SU-DHL-6 (cell line): ENCODE measurements around the gene ZNF792.

Source experiments
- H2AFZ ChIP-seq: fragments of 200-600 bp; sonication (generic); 2 replicates; pipeline ENCODE4 v1.6.1; 2014; ENCODE audit warnings: low read depth, mild to moderate bottlenecking, moderate library complexity, mixed read lengths, antibody characterized with exemption, low read length; ENCODE audit not compliant: severe bottlenecking
- H3F3A ChIP-seq: fragments of 200-600 bp; shearing (Covaris generic); 2 replicates; pipeline ENCODE4 v1.6.0; 2016; ENCODE audit warnings: antibody characterized with exemption, mild to moderate bottlenecking; ENCODE audit not compliant: insufficient read depth
- H3K27ac ChIP-seq: fragments of 200-600 bp; sonication (generic); 2 replicates; pipeline ENCODE4 v1.5.1; 2016; ENCODE audit warnings: low read depth, mild to moderate bottlenecking, low read length, moderate library complexity, mixed read lengths
- H3K27me3 ChIP-seq: fragments of 200-600 bp; sonication (generic), shearing (Covaris generic); 2 replicates; pipeline ENCODE4 v1.6.0; 2014; ENCODE audit warnings: mild to moderate bottlenecking, low read length
- H3K36me3 ChIP-seq: fragments of 200-600 bp; sonication (generic); 2 replicates; pipeline ENCODE4 v1.6.1; 2014; ENCODE audit warnings: mild to moderate bottlenecking, low read length, mixed read lengths
- H3K4me2 ChIP-seq: fragments of 300-600, 200-600 bp; shearing (Covaris generic), sonication (generic); 2 replicates; pipeline ENCODE4 v1.6.0; 2014; ENCODE audit warnings: low read length, low read depth, mild to moderate bottlenecking; ENCODE audit not compliant: poor library complexity, severe bottlenecking
- H3K4me3 ChIP-seq: fragments of 200-600 bp; sonication (generic); 2 replicates; pipeline ENCODE4 v1.5.1; 2014; ENCODE audit warnings: antibody characterized with exemption, low read length, mild to moderate bottlenecking, mixed read lengths; ENCODE audit not compliant: insufficient read depth, poor library complexity, severe bottlenecking
- H3K79me2 ChIP-seq: fragments of 200-600 bp; sonication (generic); 2 replicates; pipeline ENCODE4 v1.6.1; 2014; ENCODE audit warnings: mild to moderate bottlenecking, low read length, moderate library complexity; ENCODE audit not compliant: insufficient read depth
- H3K9ac ChIP-seq: fragments of 200-600 bp; sonication (generic); 2 replicates; pipeline ENCODE4 v1.7.0; 2014; ENCODE audit warnings: mild to moderate bottlenecking, low read length
- H3K9me2 ChIP-seq: fragments of 200-600 bp; sonication (generic); replicated peaks from 2 replicates; pipeline ENCODE4 v1.6.1; 2014; ENCODE audit warnings: low read length; ENCODE audit not compliant: insufficient read depth
- H3K9me3 ChIP-seq: fragments of 200-600 bp; sonication (generic); 2 replicates; pipeline ENCODE4 v1.6.1; 2014; ENCODE audit warnings: low read length, mixed read lengths; ENCODE audit not compliant: insufficient read depth
- H4K20me1 ChIP-seq: fragments of 200-600 bp; sonication (generic); 2 replicates; pipeline ENCODE4 v1.6.1; 2014; ENCODE audit warnings: low read depth, mild to moderate bottlenecking, antibody characterized with exemption, low read length, moderate library complexity, mixed read lengths
- CTCF ChIP-seq: fragments of 200-600 bp; sonication (generic); IDR thresholded peaks from one replicate; pipeline ENCODE4 v1.5.1; 2017; ENCODE audit warnings: antibody characterized with exemption, mild to moderate bottlenecking, low read length, moderate library complexity; ENCODE audit not compliant: insufficient read depth, poor library complexity, severe bottlenecking
- EZH2phosphoT487 ChIP-seq: fragments of 200-600 bp; sonication (generic), shearing (Covaris generic); conservative IDR thresholded peaks from 2 replicates; pipeline ENCODE4 v1.6.1; 2018; ENCODE audit warnings: mild to moderate bottlenecking, antibody characterized with exemption, low read length, moderate library complexity, mixed read lengths

The ZNF792 gene

DNA sequence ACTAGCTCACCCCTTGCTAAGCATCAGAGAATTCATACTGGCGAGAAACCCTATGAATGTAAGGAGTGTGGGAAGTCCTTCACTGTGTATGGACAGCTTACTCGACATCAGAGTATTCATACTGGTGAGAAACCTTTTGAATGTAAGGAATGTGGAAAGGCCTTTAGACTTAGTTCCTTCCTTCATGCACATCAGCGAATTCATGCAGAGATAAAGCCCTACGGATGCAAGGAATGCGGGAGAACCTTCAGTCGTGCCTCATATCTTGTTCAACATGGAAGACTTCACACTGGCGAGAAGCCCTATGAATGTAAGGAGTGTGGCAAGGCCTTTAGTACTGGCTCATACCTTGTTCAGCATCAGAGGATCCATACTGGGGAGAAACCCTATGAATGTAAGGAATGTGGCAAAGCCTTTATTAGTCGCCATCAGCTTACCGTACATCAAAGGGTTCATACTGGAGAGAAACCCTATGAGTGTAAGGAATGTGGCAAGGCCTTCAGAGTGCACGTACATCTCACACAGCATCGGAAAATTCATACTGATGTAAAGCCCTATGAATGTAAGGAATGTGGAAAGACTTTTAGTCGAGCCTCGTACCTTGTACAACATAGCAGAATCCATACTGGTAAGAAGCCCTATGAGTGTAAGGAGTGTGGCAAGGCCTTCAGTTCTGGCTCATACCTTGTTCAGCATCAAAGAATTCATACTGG lies 20.0 kb downstream of the ZNF792 start:
- Histone ChIP-seq H4K20me1 (no peaks in the 10 kb centered on the region), H3K9me3 (peaks cover 5% of the 10 kb centered on the region; the same call in 1 of the 2 replicates), H2AFZ (no peak overlapping the region), H3K27me3 (no peaks in the 10 kb centered on the region), H3K79me2 (no peaks in the 10 kb centered on the region), H3K36me3 (peaks cover 10% of the 10 kb centered on the region; the same call in 1 of the 2 replicates), H3K9ac (no peak overlapping the region), H3K4me3 (no peak overlapping the region), H3K9me2 (no peaks in the 10 kb centered on the region), H3K27ac (no peak overlapping the region), H3K4me2 (no peak overlapping the region), H3F3A (no peaks in the 10 kb centered on the region)
- TF ChIP-seq EZH2phosphoT487 (no peak), CTCF (no peak)

DNA sequence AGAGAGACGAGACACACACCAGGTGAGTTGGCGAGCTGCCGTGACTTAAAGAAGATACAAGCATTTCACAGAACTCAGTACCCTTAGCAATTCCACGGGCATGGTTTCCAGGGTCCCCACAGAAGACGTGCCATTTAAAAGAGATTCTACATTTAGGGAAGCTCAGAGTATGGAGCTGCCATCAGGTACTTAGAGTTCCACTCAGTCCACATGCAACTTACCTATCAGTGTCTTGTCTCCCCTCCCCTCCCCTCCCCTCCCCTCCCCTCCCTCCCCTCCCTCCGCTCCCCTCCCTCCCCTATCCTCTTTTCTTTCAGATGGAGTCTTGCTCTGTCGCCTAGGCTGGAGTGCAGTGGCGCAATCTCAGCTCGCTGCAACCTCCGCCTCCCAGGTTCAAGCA lies 25.1 kb downstream of the ZNF792 start:
- Histone ChIP-seq H3K79me2 (no peaks in the 10 kb centered on the region), H3K27me3 (no peaks in the 10 kb centered on the region), H3K9ac (no peak overlapping the region), H3K4me2 (no peak overlapping the region), H2AFZ (no peak overlapping the region), H3K27ac (no peak overlapping the region), H3K4me3 (no peak overlapping the region), H3K36me3 (peaks cover 10% of the 10 kb centered on the region; the same call in 1 of the 2 replicates), H4K20me1 (no peaks in the 10 kb centered on the region), H3K9me3 (peaks cover 5% of the 10 kb centered on the region; the same call in 1 of the 2 replicates), H3F3A (no peaks in the 10 kb centered on the region), H3K9me2 (no peaks in the 10 kb centered on the region)
- TF ChIP-seq EZH2phosphoT487 (no peak), CTCF (no peak)

- Histone ChIP-seq H3K9me2 (no peaks in the 10 kb centered on the region), H3K27me3 (no peaks in the 10 kb centered on the region), H3K36me3 (0 out of 2 replicates have a peak, but pooled peaks cover 4% of the 10 kb centered on the region), H2AFZ (no peak overlapping the region), H3K27ac (no peak overlapping the region), H3K9ac (no peak overlapping the region), H3K4me2 (no peak overlapping the region), H3K4me3 (no peak overlapping the region), H3K79me2 (no peaks in the 10 kb centered on the region), H3K9me3 (no peaks in the 10 kb centered on the region), H4K20me1 (no peaks in the 10 kb centered on the region), H3F3A (no peaks in the 10 kb centered on the region)
- TF ChIP-seq EZH2phosphoT487 (no peak), CTCF (no peak)
Observed at GRCh38 chr19:34936184-34936583, 27.8 kb downstream of the ZNF792 start.
